ENCODE measurements around the gene CDKL1.
"Not testable (repeated sequence)": the region's sequence is repeated elsewhere in the genome, so short reads cannot be mapped to it uniquely, and the experiment has no call there.

CDKL1 gene

DNA sequence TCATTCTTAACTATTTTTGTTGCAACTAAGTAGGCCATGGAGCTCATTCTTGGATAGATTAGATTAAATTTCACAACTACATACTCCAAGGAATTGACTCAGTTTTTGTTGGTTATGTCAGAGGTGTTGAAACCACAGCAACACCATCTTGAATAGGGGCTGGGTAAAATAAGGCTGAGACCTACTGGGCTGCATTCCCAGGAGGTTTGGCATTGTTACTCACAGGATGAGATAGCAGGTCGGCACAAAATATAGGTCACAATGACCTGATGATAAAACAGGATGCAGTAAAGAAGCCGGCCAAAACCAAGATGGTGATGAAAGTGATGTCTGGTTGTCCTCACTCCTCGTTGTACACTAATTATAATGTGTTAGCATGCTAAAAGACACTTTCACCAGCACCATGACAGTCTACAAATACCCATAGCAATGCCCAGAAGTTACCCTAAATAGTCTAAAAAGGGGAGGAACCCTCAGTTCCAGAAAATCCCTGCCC lies 63.6 kb downstream of the CDKL1 start:
- no peak for DNase-seq (ENCODE audit: low read depth, low spot score)

DNA sequence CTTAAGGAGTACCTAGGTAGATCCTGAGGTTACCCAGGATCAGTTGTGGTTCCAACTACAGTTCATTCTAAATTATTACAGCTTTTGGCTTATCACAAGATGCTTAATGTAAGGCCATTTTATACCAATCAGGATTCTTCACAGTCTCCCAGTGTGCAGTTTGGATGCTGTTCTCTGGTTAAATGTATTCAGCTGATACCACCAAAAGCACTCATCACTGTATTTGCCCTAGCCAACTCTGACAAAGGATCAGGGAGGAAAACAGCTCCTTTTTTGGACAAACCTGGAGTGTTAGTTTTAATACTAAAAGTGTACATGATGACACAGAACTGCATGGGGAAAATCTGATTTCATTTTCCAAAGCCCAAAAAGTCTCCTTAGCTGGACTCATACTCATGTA lies 65.1 kb downstream of the CDKL1 start:
- DNase-seq (ENCODE audit: low read depth, low spot score), result no peak

DNA sequence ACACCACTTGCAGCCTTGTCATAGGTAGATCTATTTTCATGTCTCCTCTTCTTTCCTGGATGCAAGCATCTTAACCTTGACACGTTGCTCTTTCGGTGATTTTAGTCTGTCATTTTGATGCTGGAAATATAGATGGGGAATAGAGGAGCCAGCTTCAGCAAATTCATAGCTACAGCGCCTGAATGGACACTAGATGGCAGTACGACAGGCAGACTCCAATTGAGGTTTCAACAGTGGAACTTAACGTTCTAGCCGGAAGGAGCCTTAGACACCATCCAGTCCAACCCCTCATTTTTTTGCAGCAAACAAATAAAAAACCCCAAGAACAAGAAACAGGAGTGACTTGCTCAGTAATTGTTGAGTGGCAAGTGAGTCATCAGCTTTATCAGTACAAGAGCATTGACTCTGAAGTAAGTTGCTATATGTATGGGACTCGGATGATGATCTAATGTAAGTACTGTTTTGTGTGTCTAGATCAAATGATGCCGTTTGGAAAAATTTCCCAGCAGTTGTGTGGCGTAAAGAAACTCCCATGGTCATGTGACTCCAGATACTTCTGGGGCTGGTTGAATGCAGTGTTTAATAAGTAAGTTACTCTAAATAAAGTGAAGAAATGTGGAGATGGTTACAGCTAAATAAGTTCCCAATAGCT lies 75.5 kb downstream of the CDKL1 start:
- DNase-seq (ENCODE audit: low read depth, low spot score), result peak; percentile 54

DNA sequence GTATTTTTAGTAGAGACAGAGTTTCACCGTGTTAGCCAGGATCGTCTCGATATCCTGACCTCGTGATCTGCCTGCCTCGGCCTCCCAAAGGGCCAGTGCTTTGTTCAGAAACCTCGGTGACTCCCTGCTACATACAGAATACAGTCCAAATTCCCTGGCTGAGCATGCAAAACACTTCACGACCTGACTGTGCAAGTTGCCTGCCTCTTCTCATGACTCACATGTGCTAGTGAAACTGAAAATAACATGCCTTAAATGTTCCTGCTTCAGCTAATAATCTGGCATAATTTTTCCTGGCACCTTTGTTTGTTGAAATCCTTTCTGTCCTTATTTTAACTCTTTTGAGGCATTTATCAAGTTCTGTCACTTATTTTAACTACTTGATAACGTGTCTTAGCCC lies 76.4 kb downstream of the CDKL1 start:
- DNase-seq (ENCODE audit: low read depth, low spot score), result no peak

DNA sequence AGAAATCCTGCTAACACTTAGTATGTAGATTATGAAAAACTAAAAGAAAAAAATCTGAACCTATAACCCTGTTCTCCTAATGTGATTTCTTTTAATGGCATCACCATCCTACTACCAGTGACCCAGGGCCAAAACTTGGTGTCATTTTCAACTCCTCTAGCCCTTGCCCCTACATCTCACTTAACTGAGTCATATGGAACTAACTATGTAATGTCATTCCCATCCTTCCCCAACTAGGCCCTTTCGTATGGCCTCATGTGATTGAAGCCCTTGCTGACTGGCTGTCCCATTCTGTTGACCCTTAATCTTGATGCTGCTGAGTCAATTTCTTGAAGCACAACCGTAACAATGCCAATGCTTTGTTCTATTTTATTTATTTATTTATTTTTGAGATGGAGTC lies 77.0 kb downstream of the CDKL1 start:
- no peak for DNase-seq (ENCODE audit: low read depth, low spot score)

DNA sequence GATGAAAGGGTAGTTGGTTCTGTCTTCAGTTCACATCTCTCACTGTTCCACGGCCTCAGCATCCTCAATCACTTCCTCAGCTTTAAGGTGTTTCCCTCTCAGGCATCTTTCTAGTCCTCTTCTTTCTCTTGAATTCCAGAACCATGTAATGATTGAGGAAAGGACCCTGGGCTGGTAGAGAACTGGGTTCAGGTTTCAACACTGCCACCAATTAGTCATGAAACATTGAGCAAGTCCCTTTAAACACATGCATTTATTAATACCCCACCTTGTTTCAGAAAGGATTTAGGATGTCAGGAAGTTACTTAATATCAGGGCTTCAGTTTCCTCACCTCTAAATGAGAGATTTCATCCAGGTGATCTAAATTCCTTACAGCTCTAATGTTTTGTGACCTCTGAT lies 77.4 kb downstream of the CDKL1 start:
- no peak for DNase-seq (ENCODE audit: low read depth, low spot score)

DNA sequence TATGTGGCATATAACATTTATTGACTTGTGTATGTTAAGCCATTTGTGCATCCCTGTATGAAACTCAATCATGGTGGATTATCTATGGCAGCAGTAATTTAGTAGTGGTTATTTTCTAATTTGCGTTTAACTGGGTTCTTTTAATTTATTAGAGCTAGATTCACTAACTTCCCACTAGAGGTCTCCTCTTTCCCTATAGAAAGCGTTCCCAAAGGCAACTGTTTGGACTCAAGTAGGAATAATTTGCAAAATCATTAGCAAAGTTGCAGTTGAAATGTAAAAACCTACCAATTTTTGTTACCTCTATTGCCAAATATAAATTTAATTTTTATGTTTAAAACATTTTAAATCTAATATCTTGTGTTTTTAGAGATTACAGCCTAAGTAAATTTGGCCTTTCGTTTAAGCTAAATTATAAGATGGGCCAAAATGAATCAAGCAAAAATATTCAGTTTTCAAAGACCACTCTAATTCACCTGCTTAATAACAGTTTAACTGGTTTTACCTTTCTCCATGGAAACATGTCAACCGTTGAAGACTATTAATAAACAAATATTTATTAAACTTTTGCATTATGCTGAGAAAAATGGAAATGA lies 78.6 kb downstream of the CDKL1 start:
- no peak for DNase-seq (ENCODE audit: low read depth, low spot score)

DNA sequence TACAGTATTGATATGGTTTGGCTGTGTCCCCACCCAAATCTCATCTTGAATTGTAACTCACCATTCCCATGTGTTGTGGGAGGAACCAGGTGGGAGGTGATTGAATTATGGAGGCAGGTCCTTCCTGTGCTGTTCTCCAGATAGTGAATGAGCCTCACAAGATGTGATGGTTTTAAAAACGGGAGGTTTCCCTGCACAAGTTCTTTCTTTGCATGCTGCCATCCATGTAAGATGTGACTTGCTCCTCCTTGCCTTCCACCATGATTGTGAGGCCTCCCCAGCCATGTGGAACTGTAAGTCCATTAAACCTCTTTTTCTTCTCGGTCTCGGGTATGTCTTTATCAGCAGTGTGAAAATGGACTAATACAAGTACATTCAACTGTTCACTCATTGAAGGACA lies 82.6 kb downstream of the CDKL1 start:
- DNase-seq (ENCODE audit: low read depth, low spot score), result not testable (repeated sequence)

DNA sequence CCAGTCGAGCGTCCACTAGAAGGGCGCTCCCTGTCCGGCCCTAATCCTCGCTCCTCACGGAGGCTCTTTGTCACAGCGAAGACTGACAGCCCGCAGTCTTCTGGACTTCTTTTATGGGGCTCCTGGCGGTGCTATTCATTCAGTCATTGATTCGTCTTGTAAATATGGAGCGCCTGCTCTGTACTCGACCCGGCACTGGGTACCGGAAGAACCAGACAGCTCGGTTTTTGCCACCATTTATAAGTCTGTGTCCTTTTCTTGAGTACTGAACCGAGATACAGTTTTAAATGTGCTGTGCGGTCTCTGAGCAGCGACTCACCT lies 84.0 kb downstream of the CDKL1 start:
- DNase-seq (ENCODE audit: low read depth, low spot score), result no peak

DNA sequence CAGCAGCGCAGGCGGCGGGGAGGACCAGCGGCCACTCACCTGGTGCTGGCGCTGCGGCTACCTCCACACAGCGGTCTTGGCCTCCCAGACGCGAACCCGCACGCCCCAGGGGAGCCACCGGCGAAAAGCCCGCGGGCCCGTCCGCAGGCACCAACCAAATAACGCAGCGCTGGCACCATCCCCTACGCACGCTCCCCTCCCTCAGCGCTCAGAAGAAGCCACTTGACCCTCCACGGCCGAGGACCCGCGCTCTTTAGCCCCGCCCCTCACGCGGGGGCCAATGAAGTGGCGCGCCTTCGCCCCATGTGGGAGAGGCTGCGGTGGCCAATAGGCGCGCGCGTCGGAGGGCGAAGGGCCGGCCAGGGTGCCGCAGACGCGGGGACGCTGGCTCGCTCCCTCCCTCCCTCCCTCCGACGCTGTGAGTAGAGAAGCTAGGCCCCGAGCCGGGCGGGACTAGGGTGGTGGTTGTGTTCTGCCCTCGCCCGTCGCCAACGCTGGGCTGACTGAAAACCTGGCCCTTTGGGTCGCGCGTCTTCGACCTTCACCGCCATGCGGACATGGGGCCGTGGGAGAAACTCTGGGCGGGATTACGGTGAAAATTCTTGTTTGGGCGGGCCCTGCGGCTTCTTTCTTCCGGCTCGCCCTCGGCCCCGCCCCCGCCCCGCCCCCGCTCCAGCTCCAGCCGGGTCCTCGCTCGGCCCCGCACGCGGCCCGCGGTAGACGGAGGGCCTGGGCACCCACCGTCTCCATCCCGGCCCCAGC lies 84.5 kb downstream of the CDKL1 start, which contains the start of the genes DMAC2L and L2HGDH:
TSS of gene DMAC2L (plus strand) at position 353 of the 762 bp plus-strand sequence. CDS start 9,164 bp downstream, outside the sequence.
TSS of gene L2HGDH (minus strand) at position 258 of the 762 bp plus-strand sequence. CDS start at position 179, 79 bp downstream.
- DNase-seq (ENCODE audit: low read depth, low spot score), result peak; percentile 73

DNA sequence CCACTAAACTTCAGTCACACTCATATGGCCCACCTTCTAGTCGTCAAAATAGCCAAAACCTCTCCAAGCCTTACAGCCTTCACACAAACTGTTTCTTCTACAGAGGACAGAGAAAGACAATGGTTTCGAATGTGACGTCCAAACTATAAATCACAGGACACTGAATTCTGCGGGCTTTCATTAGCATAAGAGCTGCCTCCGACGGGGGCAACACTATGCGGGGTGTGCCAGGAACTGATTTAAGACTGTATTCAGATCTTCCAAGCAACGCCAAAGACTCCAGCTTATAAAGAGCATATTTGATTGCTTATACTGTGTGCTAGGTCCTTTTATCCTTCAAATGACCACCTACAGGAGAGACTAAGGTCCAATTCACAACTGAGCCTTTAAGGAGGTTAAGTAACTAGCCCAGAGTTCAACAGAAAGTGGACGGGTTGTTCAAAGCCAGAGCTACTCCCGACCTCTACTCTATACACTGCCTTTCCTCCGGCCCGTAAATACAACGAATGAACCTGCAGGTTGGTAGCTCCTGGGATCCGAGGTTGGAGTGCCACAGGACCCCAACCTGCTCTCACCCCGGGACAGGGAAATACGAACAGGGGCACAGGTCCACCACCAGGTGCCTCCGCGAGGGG lies 85.2 kb downstream of the CDKL1 start:
- no peak for DNase-seq (ENCODE audit: low read depth, low spot score)

DNA sequence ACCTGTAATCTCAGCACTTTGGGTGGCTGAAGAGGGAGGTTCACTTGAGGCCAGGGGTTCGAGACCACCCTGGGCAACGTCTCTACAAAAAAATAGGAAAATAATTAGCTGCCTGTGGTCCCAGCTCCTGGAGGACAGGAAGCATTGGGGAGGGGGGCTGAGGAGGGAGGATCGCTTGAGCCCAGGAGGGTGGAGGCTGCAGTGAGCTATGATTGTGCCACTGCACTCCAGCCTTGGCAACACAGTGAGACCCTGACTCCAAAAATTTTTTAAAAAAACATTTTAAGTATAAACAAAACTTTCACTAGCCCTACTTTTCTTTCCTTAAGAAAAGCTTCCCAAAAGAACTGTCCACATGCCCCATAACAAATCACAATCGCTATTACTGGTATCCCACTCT lies 86.2 kb downstream of the CDKL1 start:
- DNase-seq (ENCODE audit: low read depth, low spot score), result no peak

DNA sequence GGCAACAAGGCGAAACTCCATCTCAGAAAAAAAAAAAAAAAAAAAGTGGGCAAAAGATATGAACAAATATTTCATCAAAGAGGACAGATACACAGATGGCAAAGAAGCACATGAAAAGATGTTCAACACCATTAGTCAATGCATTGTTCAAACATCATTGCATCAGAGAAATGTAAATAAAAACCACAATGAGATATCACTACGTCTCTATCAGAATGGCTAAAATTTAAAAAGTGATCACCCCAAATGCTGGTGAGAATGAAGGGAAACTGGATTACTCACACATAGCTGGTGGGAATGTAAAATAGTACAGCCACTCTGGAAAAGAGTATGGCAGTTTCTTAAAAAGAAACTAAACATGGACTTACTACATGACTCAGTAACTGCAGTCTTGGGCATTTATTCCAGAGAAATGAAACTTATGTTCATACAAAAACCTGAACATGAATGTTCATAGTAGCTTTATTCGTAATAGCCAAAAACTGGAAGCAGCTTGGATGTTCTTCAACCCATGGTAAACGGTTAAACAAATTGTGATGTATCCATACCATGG lies 88.2 kb downstream of the CDKL1 start:
- DNase-seq (ENCODE audit: low read depth, low spot score), result no peak

DNA sequence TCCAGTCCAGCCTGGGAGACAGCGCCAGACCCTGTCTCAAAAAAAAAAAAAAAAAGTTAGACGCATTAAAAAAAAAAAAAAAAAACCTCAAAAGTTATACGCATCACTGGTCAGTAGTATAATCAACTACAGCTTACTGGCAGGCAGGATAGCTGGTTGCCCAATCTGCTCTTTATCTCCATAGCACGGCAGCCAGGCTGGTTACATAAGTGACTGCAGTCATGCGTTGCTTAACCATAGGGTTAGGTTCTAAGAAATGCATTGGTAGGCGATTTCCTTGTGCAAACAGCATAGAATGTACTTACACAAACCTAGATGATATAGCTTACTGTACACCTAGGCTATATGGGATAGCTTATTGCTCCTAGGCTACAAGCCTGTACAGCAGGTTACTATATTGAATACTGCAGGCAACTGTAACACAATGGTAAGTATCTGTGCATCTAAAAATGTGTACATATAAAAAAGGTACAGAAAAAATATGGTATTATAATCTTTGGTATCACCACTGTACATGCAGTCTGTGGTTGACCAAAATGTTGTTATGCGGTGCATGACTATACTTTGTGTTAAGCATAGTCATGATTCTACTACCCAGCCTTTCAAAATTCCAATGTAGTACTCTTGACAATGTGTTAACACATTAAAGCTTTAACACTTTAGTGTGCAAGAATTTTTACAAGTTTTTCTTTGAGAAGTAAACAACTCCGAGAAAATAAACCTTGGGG lies 92.8 kb downstream of the CDKL1 start:
- DNase-seq (ENCODE audit: low read depth, low spot score), result no peak

DNA sequence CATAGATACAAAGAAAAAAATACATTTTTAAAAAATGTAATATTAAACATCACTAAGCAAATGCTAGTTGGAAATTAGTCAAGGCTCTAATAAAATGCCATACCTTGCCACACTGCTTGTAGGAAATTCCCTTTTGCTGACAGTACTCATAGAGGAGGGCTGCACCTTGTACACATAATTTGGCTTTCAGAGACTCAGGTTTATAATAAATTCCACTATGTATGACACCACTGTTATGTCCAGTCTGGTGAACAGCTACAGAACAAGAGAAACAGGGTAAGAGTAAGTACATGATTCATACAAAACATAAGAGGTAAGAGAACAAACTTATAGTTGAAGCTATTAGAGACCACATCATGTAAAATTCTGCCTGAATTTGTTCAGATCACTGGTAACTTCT lies 94.8 kb downstream of the CDKL1 start:
- no peak for DNase-seq (ENCODE audit: low read depth, low spot score)

DNA sequence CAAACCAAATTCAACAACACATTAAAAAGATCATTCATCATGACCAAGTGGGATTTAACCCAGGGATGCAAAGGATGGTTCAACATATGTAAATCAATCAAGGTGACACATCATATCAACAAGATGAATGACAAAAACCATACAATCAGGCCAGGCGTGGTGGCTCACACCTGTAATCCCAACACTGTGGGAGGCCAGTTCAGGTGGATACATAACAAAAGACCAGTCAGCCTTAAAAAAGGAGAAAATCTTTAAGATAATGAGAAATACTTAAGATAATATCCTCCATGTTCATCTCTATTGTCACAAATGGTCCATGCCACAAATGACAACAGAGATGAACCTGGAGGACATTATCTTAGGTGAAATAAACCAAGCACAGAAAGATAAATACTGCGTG lies 97.1 kb downstream of the CDKL1 start:
- no peak for DNase-seq (ENCODE audit: low read depth, low spot score)

DNA sequence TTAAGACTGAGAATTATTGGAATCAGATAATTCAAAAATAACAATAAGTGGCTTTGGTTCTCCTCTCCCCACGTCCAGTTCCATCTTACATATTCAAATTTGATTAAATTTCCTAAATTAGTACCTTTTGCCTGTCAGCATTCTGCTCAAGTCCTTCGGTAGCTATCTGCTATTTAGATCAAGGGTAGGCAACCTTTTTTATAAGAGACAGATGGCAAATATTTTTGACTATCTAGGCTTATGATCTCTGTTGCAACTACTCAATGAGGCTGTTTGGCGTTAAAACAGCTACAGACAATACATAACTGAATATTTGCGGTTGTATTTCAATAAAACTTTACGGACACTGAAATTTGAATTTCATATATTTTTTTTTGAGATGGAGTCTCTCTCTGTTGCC lies 106.4 kb downstream of the CDKL1 start:
- no peak for DNase-seq (ENCODE audit: low read depth, low spot score)

DNA sequence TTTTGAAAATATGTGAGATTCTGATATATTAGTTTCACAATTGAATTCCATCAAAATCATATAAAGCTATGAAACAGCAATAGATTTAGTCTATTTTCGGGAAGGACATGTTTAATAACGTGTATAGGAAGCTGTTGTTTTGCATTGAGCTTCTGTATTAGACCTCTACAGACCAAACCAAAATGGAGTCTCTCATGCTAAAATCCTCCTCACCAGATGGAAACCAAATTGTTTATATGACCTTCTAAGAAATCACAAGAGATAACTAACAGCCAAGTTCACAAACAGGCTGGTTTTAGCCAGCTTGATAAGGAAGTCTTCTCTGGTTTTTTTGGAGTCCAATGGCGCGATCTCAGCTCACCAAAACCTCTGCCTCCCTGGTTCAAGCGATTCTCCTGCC lies 108.5 kb downstream of the CDKL1 start:
- DNase-seq (ENCODE audit: low read depth, low spot score), result no peak

DNA sequence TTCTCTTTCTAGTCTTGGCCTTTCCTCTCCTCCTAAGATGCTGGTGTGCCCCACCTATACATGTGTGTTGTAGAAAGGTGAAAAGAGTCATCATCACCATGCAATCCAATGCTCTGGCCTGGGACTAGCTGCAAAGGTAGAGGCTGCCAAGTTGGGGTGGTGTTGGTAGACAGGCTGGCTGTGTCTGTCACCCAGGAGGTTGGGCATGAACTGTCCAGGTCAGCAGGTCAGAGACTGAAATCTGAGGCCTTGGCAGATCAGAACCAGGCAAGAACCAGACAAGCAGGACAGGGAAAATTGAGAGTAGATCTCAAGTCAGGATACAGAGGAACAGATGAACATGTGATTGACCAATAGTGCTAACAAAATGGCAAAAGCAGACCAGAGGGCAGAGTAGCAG lies 110.8 kb downstream of the CDKL1 start:
- no peak for DNase-seq (ENCODE audit: low read depth, low spot score)
